Fibroblast of lung (primary cell): ENCODE measurements around the gene RPS27. TPM values are rescaled to one million over a fixed set of nuclear protein-coding genes. Genes with fewer than 3 reads are reported as not detected.

ENCODE experiments used
- DNase-seq, 2 donors: peaks; one replicate each; pipeline versions ENCODE4 v3.0.0 to v3.0.0-alpha.2; 2010; ENCODE audit warnings: low read depth in 2 of 2
- H2AFZ ChIP-seq: 2 replicates; pipeline ENCODE4 v1.5.1; 2012; ENCODE audit warnings: low read length, control low read depth, inconsistent platforms
- H3K27ac ChIP-seq: 2 replicates; pipeline ENCODE4 v1.5.1; 2011; ENCODE audit warnings: low read length, control low read depth; ENCODE audit not compliant: insufficient read depth
- H3K27me3 ChIP-seq: 2 replicates; pipeline ENCODE4 v1.5.1; 2011; ENCODE audit warnings: mild to moderate bottlenecking, low read length; ENCODE audit not compliant: control insufficient read depth, insufficient read depth
- H3K36me3 ChIP-seq: 2 replicates; pipeline ENCODE4 v1.5.1; 2011; ENCODE audit warnings: low read length; ENCODE audit not compliant: control insufficient read depth, insufficient read depth
- H3K4me1 ChIP-seq: 2 replicates; pipeline ENCODE4 v1.5.1; 2011; ENCODE audit warnings: low read length; ENCODE audit not compliant: control insufficient read depth, insufficient read depth; ENCODE audit errors: extremely low read depth
- H3K4me2 ChIP-seq: 2 replicates; pipeline ENCODE4 v1.5.1; 2011; ENCODE audit warnings: low read length, control low read depth; ENCODE audit not compliant: insufficient read depth; ENCODE audit errors: extremely low read depth
- H3K4me3 ChIP-seq, 4 experiments: fragments of 200-600 bp in 1 of 4; sonication (generic) in 1 of 4; replicated peaks in 1 of 4; 2 replicates each; pipeline ENCODE4 v1.5.1; 2011 to 2016; ENCODE audit warnings: low read length in 4 of 4, low read depth in 3 of 4, mild to moderate bottlenecking in 3 of 4, control low read depth in 2 of 4, inconsistent platforms in 1 of 4, mixed read lengths in 1 of 4; ENCODE audit not compliant: insufficient read depth in 1 of 4; ENCODE audit errors: control extremely low read depth in 1 of 4
- H3K79me2 ChIP-seq: 2 replicates; pipeline ENCODE4 v1.5.1; 2012; ENCODE audit warnings: mild to moderate bottlenecking, low read length, inconsistent platforms; ENCODE audit not compliant: control insufficient read depth, insufficient read depth
- H3K9ac ChIP-seq: 2 replicates; pipeline ENCODE4 v1.5.1; 2011; ENCODE audit warnings: mild to moderate bottlenecking, low read length, control low read depth; ENCODE audit not compliant: insufficient read depth
- H3K9me3 ChIP-seq: 2 replicates; pipeline ENCODE4 v1.5.1; 2012; ENCODE audit warnings: low read depth, low read length; ENCODE audit not compliant: control insufficient read depth, insufficient read depth
- H4K20me1 ChIP-seq: 2 replicates; pipeline ENCODE4 v1.5.1; 2011; ENCODE audit warnings: low read length; ENCODE audit not compliant: control insufficient read depth, insufficient read depth; ENCODE audit errors: extremely low read depth
- EZH2 ChIP-seq: IDR thresholded peaks from 2 replicates; pipeline ENCODE4 v1.5.1; 2012; ENCODE audit warnings: low read length, control low read depth, mild to moderate bottlenecking; ENCODE audit errors: missing control alignments
- polyA plus RNA-seq, 2 donors: library from polyadenylated mRNA; depleted of rRNA in 1 of 2; stranded (reverse) in 1 of 2; unstranded in 1 of 2; fragments of >200 nt; gene quantifications; 2 replicates each; pipeline ENCODE4 v1.2.1, GENCODE V29; 2011 to 2012; ENCODE audit warnings: missing spikeins in 1 of 2
- total RNA-seq: library from RNA; depleted of rRNA; stranded (reverse); fragments of >200 nt; gene quantifications from 2 replicates; pipeline ENCODE4 v1.2.1, GENCODE V29; 2014
- TF ChIP-seq, protein P1 (sequence below), 2 donors: IDR thresholded peaks in 1 of 2; conservative IDR thresholded peaks in 1 of 2; 1 replicate in 1 of 2; 2 replicates in 1 of 2; pipeline ENCODE4 v1.5.1; 2011 to 2012; ENCODE audit warnings: low read length in 2 of 2, control low read depth in 1 of 2, inconsistent platforms in 1 of 2, low read depth in 1 of 2, mild to moderate bottlenecking in 1 of 2

Gene RPS27
- total and polyA plus RNA-seq, 2 donors (not counting 1 experiment from before 2014, with no cell fraction given), result 2,883 to 3,291 TPM

DNA sequence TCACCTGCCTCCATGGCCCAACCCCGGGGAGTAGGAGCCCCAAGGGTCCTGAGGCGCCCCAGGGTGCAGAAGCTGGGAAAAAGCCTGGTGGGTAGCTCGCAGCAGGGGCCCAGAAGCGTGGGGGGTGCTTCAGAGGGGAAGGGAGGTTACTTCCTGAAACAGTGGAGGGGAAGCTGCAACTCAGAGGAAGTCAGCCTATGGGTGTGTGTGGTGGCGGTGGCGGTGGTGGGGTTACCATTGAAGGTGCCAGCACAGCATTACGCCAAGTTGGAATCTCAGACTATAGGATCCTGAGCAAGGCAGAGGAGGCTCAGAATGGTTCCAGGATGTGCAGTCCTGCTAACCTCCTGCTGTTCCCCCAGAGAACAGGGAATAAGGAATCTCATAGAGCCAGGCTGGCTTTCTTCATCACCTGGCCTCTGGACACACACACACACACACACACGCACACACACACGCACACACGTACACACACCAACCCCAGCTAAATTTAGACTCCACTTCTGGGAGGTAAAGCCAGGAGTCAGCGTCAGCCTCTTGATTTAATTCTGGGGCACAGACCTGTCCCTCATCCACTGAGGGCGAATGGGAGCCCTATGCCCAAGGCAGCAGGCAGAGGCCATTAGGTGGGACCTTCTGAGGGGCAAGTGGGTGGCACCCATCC, 45.3 kb upstream of the RPS27 start:
- no peaks in the 10 kb centered on the region for H4K20me1 ChIP-seq
- H3K9ac ChIP-seq, result peak overlapping the region; percentile 94
- H3K4me2 ChIP-seq, result peak overlapping the region; percentile 99
- peaks cover 4% of the 10 kb centered on the region for H3K4me1 ChIP-seq
- H3K27me3 ChIP-seq, result no peaks in the 10 kb centered on the region
- peak overlapping the region; percentile 52 for H2AFZ ChIP-seq
- H3K9me3 ChIP-seq, result no peaks in the 10 kb centered on the region
- TF ChIP-seq, protein P1, sequence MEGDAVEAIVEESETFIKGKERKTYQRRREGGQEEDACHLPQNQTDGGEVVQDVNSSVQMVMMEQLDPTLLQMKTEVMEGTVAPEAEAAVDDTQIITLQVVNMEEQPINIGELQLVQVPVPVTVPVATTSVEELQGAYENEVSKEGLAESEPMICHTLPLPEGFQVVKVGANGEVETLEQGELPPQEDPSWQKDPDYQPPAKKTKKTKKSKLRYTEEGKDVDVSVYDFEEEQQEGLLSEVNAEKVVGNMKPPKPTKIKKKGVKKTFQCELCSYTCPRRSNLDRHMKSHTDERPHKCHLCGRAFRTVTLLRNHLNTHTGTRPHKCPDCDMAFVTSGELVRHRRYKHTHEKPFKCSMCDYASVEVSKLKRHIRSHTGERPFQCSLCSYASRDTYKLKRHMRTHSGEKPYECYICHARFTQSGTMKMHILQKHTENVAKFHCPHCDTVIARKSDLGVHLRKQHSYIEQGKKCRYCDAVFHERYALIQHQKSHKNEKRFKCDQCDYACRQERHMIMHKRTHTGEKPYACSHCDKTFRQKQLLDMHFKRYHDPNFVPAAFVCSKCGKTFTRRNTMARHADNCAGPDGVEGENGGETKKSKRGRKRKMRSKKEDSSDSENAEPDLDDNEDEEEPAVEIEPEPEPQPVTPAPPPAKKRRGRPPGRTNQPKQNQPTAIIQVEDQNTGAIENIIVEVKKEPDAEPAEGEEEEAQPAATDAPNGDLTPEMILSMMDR (conservative IDR thresholded peaks at IDR 0.05 in 1 of 2, IDR thresholded peaks at IDR 0.05 in 1 of 2; ENCODE audit: low read depth in 1 of 2, low read length in 2 of 2), result no peak
- no peak for TF ChIP-seq EZH2
- H3K4me3 ChIP-seq, result peak overlapping the region; percentile 66 to 91 (median 84)
- DNase-seq, result peak; percentile 51 to 64
- peak overlapping the region; percentile 94 for H3K27ac ChIP-seq
- H3K79me2 ChIP-seq, result peaks cover 15% of the 10 kb centered on the region
- peaks cover 15% of the 10 kb centered on the region for H3K36me3 ChIP-seq

DNA sequence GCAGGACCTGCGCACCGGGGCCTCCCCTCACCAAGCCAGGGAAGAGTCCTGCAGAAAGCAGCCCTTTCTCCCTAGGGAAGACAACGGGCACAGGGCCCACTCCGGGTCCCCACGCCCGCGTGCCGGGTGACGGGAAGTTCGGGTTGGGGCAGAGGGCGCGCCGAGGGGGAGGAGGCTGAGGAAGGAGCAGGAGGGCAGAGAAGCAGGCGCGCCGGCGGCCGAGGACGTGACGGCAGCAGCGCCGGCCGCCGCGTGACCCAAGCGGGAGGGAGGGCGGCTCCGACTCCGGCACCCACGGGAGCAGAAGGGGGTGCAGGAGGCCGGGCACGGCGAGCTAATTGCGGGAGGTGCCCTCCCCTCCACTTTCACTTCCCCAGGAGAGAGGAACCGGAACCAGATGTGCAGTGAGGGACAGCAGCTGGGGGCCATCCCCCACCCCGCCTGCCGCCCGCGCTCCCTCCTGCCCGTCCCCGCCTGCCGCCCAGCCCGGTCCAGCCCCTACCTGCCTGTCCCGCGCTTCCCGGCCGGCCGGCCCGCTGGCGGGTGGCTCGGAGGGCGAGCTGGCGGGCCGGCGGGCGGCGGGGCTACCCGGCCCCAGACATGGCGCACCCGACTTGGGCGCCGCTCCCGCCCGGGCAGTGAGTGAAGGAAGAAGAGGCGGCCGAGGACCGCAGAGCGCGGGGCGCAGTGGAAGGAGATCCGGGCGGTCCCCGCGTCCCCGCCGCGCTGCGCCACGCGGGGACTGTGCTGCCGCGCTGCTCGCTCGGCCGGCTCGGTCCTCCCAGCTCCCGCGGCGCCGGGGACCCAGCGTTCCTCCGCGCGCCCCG, 44.6 kb upstream of the RPS27 start:
- TF ChIP-seq, protein P1 (conservative IDR thresholded peaks at IDR 0.05 in 1 of 2, IDR thresholded peaks at IDR 0.05 in 1 of 2; ENCODE audit: low read depth in 1 of 2, low read length in 2 of 2), result no peak
- no peak for TF ChIP-seq EZH2
- H3K36me3 ChIP-seq, result peaks cover 15% of the 10 kb centered on the region
- H3K4me2 ChIP-seq, result peak overlapping the region; percentile 99

DNA sequence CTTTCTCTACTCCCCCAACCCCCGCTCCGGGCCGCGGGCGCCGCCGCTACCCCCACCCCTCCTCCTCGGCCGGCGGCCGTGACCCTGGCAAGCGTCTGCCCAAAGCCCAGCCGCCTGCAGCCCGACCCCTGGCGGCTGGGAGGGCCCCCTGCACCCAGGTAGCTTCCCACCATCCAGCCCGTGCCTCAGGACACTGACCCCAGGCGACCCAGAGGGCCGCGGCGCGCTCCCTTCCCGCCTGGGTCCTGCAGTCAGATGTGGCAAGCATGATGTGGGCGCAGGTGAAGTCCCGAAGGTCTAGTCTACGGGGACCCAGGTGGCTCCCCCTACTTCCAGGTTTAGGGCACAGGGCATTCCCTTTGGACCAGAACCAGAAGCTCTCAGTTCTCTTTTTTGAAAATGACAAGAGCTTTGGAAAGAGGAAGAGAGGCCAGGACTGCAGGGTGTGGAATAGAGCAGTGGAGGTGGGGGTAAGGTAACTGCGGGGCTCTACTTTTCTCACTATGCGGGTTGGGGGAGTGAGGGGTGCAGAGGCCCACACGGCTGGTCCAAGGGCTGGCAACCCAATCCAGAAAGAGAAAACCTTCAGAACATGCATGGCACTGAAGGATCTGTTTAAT, 43.8 kb upstream of the RPS27 start, which contains the start of gene DENND4B:
Gene DENND4B (minus strand): TSS at position 97 of the 620 bp plus-strand sequence. CDS start 2,344 bp downstream, outside the sequence.
- peak within 1 kb of the TSS; percentile 94 for H3K27ac ChIP-seq
- H2AFZ ChIP-seq, result peak within 1 kb of the TSS; percentile 52
- peak within 1 kb of the TSS; percentile 99 for H3K4me2 ChIP-seq
- H4K20me1 ChIP-seq, result no peaks in the 10 kb centered on the region
- H3K79me2 ChIP-seq, result peaks cover 15% of the 10 kb centered on the region
- no peak for TF ChIP-seq EZH2
- TF ChIP-seq, protein P1 (conservative IDR thresholded peaks at IDR 0.05 in 1 of 2, IDR thresholded peaks at IDR 0.05 in 1 of 2; ENCODE audit: low read depth in 1 of 2, low read length in 2 of 2), result peak; percentile 75 to 80
- H3K4me1 ChIP-seq, result peaks cover 4% of the 10 kb centered on the region
- peak; percentile 64 to 73 for DNase-seq
- H3K36me3 ChIP-seq, result peaks cover 18% of the 10 kb centered on the region
- H3K4me3 ChIP-seq, result peak within 1 kb of the TSS; percentile 66 to 91 (median 84)
- no peaks in the 10 kb centered on the region for H3K9me3 ChIP-seq
- peak within 1 kb of the TSS; percentile 94 for H3K9ac ChIP-seq
- no peaks in the 10 kb centered on the region for H3K27me3 ChIP-seq

More for the DNA sequence above, 44.6 kb upstream of the RPS27 start:
- peak overlapping the region; percentile 66 to 91 (median 84) for H3K4me3 ChIP-seq
- peak overlapping the region; percentile 52 for H2AFZ ChIP-seq
- H3K27ac ChIP-seq, result peak overlapping the region; percentile 94
- no peaks in the 10 kb centered on the region for H3K27me3 ChIP-seq
- H3K79me2 ChIP-seq, result peaks cover 15% of the 10 kb centered on the region
- DNase-seq, result peak; percentile 61 to 70
- peaks cover 4% of the 10 kb centered on the region for H3K4me1 ChIP-seq
- no peaks in the 10 kb centered on the region for H4K20me1 ChIP-seq
- peak overlapping the region; percentile 94 for H3K9ac ChIP-seq
- H3K9me3 ChIP-seq, result no peaks in the 10 kb centered on the region
